ENCODE results near the gene ADAMTS2.

Gene ADAMTS2

DNA sequence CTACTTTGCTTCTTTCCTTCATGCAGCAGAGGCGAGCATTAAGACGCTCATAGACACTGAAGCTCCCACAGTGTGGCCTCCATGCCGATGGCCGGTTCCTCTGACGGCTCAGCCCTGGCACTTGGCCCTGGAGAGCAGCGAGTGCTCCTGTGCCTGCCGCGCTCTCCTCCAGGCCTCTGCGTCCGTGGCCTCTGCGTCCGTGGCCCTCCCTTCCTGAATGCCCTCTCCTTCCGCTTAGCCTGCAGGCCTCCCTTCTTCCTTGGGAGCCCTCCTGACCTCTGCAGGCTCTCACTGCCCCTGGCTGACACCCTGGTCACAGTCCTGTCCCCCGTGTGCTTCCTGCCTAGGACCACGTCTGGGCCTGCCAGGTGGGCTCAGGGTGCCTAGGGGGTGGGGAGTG lies 192.3 kb downstream of the ADAMTS2 start:
- in situ Hi-C loops (cut with HindIII; ENCODE audit: low sequenced_read_pairs), result no loop called here

DNA sequence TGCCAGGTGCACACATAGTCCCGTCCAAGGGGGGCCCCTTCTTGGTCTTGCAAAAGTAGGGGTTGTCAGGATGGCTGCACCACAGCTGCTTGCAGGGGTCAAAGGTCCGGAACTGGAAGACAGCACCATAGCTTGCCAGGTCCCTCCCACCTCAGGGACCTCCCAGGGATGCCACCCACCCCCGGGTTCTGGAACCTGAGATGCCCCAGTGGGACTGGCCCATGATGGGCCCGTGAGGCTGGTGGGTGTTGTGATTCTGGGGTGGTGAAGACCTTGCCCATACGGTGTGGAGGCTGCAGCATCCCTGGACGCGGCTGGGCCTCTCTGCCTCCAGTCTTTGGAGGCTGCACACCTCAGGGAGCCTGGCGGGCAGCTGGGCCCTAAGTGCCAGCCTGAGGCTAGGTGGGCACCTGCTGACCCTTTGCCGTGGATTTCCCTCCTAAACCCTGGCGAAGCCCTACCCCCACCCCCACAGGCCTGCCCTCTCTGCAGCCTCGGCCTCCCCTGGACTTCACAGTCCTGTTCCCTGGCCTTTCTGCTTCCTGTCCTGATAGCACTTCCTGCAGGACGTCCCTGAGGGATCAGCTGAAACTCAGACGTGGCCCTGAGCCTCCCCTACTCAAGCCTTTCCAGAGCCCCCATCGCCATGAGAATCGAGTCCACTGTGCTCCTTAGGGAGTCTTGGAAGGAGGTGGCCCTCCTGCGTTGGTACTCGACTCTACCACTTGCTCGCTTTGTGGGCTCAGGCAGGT lies 192.9 kb downstream of the ADAMTS2 start:
- in situ Hi-C loops (cut with HindIII; ENCODE audit: low sequenced_read_pairs), result no loop called here

DNA sequence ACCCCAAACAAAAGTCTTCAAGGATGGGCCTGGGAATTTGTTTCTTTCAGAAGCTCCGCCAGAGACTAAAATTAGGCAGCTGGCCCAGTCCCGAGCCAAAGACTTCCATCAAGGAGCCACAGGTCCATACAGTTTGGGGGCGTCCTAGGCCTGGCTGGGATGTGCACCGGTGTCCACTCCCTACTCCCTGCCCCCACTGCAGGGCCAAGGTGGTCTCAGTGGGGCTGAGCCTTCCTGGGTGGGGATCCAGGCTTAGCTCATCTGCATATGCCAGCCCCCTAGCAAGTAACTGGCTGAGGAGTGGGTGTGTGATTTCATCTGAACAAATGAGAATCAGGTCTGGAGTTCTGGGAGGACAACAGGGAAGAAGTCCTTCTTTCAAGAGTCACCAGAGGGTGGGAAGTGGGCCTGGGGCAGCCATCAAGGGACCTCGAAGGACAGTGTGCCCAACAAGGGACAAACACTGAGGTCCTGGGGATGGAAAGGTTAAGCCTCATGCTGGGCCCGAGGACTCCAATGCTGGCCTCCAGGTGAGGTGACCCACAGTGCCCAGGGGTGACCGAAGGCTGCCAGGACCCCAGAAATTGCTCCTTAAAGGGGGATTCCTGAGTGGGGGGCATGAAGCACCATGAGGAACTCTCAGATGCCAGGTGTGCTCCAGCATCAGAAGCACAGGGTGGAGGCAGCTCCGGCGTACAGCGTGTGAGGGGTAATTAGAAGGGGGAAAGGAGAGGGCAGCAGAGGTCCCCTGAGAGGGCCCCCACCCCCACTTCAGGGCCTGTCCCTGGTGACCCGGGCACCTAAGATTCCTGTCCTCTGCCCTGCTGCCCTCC lies 193.8 kb downstream of the ADAMTS2 start:
- in situ Hi-C loops (cut with HindIII; ENCODE audit: low sequenced_read_pairs), result no loop called here

DNA sequence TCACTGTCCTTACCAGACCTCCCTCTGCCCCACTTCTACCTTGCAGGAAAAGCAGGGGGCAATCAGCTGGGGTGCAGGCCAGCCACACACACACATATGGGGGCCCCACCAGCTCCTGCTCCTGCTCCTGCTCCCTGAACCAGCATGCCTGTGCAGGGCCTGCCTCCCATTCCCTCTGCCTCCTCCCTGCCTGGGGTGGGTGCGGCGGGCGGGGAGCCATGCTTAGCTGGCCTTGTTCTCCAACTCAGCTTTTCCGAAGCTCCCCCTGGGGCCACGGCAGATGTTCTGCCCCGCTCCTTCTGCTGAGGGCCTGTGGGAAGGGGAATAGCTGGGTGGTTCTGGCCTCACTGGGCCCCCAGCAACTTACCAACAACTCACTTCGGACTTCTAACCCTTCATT lies 195.2 kb downstream of the ADAMTS2 start:
- in situ Hi-C loops (cut with HindIII; ENCODE audit: low sequenced_read_pairs), result no loop called here

DNA sequence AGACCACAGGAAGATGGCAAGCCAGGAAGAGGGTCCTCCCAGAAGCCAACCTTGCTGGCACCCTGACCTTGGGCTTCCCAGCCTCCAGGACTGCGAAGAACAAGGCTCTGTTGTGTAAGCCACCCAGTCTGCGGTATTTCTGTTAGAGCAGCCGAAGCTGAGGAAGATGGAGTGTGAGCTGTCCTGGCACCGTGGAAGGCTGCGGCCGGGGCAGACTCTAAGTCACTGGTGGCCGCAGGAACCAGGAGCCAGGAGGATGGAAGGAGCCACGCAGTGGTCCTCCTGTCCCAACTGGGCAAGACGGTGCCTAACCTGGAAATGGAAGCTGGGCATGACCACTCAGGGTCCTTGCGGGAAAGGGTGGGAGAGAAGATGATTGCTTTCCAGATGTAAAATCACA lies 196.0 kb downstream of the ADAMTS2 start:
- in situ Hi-C loops (cut with HindIII; ENCODE audit: low sequenced_read_pairs), result no loop called here

DNA sequence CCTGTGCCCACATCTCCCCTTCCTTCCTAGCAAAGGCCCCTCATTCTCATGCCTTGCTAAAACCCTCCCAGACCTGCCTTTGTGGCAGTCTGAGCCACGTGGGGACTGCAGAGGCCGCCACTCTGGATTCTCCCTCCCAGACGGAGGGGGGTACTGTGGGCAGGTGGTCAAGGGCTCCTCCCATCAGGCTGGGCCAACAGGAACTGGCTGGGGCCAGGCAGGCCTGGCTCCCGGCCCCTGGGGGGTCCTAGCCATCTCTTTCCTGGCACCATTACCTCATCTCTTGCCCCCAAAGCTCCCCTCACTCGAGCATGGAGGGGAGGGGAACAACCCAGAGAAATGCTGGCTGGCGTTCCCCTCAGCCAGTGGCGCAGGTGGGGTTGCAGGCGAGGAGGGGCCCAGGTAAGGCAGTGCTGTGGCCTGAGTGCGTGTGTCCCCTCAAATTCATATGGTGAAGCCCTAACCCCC lies 196.5 kb downstream of the ADAMTS2 start:
- in situ Hi-C loops (cut with HindIII; ENCODE audit: low sequenced_read_pairs), result no loop called here

GRCh38 chr5:179147991-179148702 lies 197.1 kb downstream of the ADAMTS2 start:
- in situ Hi-C loops (cut with HindIII; ENCODE audit: low sequenced_read_pairs), result no loop called here

- in situ Hi-C loops (cut with HindIII; ENCODE audit: low sequenced_read_pairs), result no loop called here
Measured at GRCh38 chr5:179146277-179146676, 199.0 kb downstream of the ADAMTS2 start.

DNA sequence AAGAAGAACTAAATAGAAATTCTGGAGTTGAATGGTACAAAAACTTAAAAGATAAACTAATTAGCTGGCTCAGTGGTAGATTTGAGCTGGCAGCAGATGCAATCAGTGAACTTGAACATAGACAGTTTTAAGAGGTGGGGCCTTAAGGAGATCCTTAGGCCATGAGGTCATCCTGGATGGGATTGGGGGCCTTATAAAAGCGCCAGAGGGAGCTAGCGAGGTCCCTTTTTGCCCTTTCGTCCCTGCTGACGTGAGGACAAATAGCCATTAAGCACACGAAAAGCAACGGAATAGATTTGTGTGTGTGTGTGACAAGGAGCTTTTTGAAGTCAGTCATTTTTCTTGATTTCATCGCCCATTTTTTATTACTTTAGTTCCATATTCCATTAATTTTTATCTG lies 201.8 kb downstream of the ADAMTS2 start:
- in situ Hi-C loops (cut with HindIII; ENCODE audit: low sequenced_read_pairs), result loop anchor here (5.0 kb wide), 1 partner anchor 34 kb away; no protein-coding TSS in a partner anchor

- in situ Hi-C loops (cut with HindIII; ENCODE audit: low sequenced_read_pairs), result loop anchor here (5.0 kb wide), 1 partner anchor 35 kb away; no protein-coding TSS in a partner anchor
Measured at GRCh38 chr5:179142434-179143198, 202.6 kb downstream of the ADAMTS2 start.

GRCh38 chr5:179141867-179142266 lies 203.4 kb downstream of the ADAMTS2 start:
- in situ Hi-C loops (cut with HindIII; ENCODE audit: low sequenced_read_pairs), result loop anchor here (5.0 kb wide), 1 partner anchor 35 kb away; no protein-coding TSS in a partner anchor

- in situ Hi-C loops (cut with HindIII; ENCODE audit: low sequenced_read_pairs), result loop anchor here (5.0 kb wide), 1 partner anchor 37 kb away; no protein-coding TSS in a partner anchor
Measured at GRCh38 chr5:179140293-179140692, 205.0 kb downstream of the ADAMTS2 start.

- in situ Hi-C loops (cut with HindIII; ENCODE audit: low sequenced_read_pairs), result loop anchor here (5.0 kb wide), 1 partner anchor 37 kb away; no protein-coding TSS in a partner anchor
Measured at GRCh38 chr5:179139936-179140235, 205.4 kb downstream of the ADAMTS2 start.

- in situ Hi-C loops (cut with HindIII; ENCODE audit: low sequenced_read_pairs), result no loop called here
Measured at GRCh38 chr5:179139111-179139935, 205.9 kb downstream of the ADAMTS2 start.

DNA sequence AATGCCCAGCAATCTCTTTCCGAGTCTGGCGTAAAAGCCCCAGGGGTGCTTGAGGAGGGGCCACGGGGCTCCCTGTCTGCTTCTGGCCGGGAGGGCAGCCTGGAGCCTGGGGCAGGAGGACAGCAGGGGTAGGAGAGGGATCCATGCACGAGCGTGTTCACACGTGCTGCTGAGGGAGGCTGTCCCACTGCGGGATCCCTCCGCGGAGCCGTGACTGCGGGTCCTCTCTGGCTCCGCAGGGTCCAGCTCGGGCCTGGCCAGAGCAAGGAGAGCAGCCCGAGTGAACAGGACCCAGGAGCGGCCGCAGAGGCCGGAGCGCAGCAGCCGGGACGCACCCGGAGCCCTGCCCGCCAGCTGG lies 206.7 kb downstream of the ADAMTS2 start:
- in situ Hi-C loops (cut with HindIII; ENCODE audit: low sequenced_read_pairs), result no loop called here

- in situ Hi-C loops (cut with HindIII; ENCODE audit: low sequenced_read_pairs), result no loop called here
Measured at GRCh38 chr5:179137643-179138567, 207.4 kb downstream of the ADAMTS2 start.

- in situ Hi-C loops (cut with HindIII; ENCODE audit: low sequenced_read_pairs), result no loop called here
Measured at GRCh38 chr5:179137016-179137642, 208.1 kb downstream of the ADAMTS2 start.
